HuH-7 (cell line): Measurements from ENCODE around the gene SPATA31C1.
"Not testable (repeated sequence)": the region's sequence is repeated elsewhere in the genome, so short reads cannot be mapped to it uniquely, and the experiment has no call there.

Experiments used
- DNase-seq: peaks from one replicate; pipeline ENCODE4 v3.0.0; 2011; ENCODE audit warnings: low spot score

Gene SPATA31C1

GRCh38 chr9:87886933-87887505 lies 30.7 kb upstream of the SPATA31C1 start:
- DNase-seq = no peak

- DNase-seq = no peak
Measured at GRCh38 chr9:87887661-87888480, 29.9 kb upstream of the SPATA31C1 start.

GRCh38 chr9:87888501-87888900 lies 29.3 kb upstream of the SPATA31C1 start:
- no peak for DNase-seq

- no peak for DNase-seq
Measured at GRCh38 chr9:87889065-87889881, 28.5 kb upstream of the SPATA31C1 start.

GRCh38 chr9:87889882-87890252 lies 27.9 kb upstream of the SPATA31C1 start:
- DNase-seq = no peak

GRCh38 chr9:87890837-87891236 lies 26.9 kb upstream of the SPATA31C1 start:
- no peak for DNase-seq

- DNase-seq = no peak
Measured at GRCh38 chr9:87891754-87892153, 26.0 kb upstream of the SPATA31C1 start.

- no peak for DNase-seq
Measured at GRCh38 chr9:87892956-87893355, 24.8 kb upstream of the SPATA31C1 start.

- DNase-seq = peak; percentile 20
Measured at GRCh38 chr9:87894998-87895625, 22.6 kb upstream of the SPATA31C1 start.

GRCh38 chr9:87896891-87897290 lies 20.9 kb upstream of the SPATA31C1 start:
- DNase-seq = no peak

- DNase-seq = no peak
Measured at GRCh38 chr9:87898151-87898550, 19.6 kb upstream of the SPATA31C1 start.

GRCh38 chr9:87902371-87902770 lies 15.4 kb upstream of the SPATA31C1 start:
- DNase-seq = not testable (repeated sequence)

- DNase-seq = peak; percentile 32
Measured at GRCh38 chr9:87909310-87910041, 8.3 kb upstream of the SPATA31C1 start.

GRCh38 chr9:87910821-87911220 lies 6.9 kb upstream of the SPATA31C1 start:
- no peak for DNase-seq

- DNase-seq = not testable (repeated sequence)
Measured at GRCh38 chr9:87919013-87919412, 1.3 kb downstream of the SPATA31C1 start.

- DNase-seq = not testable (repeated sequence)
Measured at GRCh38 chr9:87921561-87921960, 3.8 kb downstream of the SPATA31C1 start.

GRCh38 chr9:87923012-87923411 lies 5.2 kb downstream of the SPATA31C1 start:
- not testable (repeated sequence) for DNase-seq

- DNase-seq = not testable (repeated sequence)
Measured at GRCh38 chr9:87924851-87925250, 7.1 kb downstream of the SPATA31C1 start.

GRCh38 chr9:87929152-87929551 lies 11.4 kb downstream of the SPATA31C1 start:
- DNase-seq = not testable (repeated sequence)

- DNase-seq = not testable (repeated sequence)
Measured at GRCh38 chr9:87934444-87934843, 16.7 kb downstream of the SPATA31C1 start.

GRCh38 chr9:87937352-87937751 lies 19.6 kb downstream of the SPATA31C1 start:
- not testable (repeated sequence) for DNase-seq

- DNase-seq = not testable (repeated sequence)
Measured at GRCh38 chr9:87937918-87938317, 20.2 kb downstream of the SPATA31C1 start.
